Spleen (tissue), 7 donors: ENCODE data around the gene MAP7D3.

Experiments
- POLR2A ChIP-seq, 3 donors: fragments of 450-650 bp; IDR thresholded peaks; one replicate each; pipeline ENCODE4 v1.5.1; 2017; ENCODE audit warnings: antibody characterized with exemption in 3 of 3, mild to moderate bottlenecking in 1 of 3
- TF ChIP-seq, protein P1 (sequence below), 11 experiments: fragments of 200-600 bp in 7 of 11; fragments of 450-650 bp in 4 of 11; sonication (generic) in 4 of 11; IDR thresholded peaks in 8 of 11; conservative IDR thresholded peaks in 3 of 11; 1 replicate in 7 of 11; 2 replicates in 4 of 11; pipeline versions ENCODE4 v1.4.0 to v1.8.0; 2016 to 2021; ENCODE audit warnings: antibody characterized with exemption in 11 of 11, inconsistent platforms in 4 of 11, mild to moderate bottlenecking in 1 of 11
- donor health status: DM: no; HTN: no; CAD: no; lungs with moderate emphysema.
- donor health status: DM: no; HTN: no; CAD: no.
- donor health status: DM: no; HTN: no; CAD: no.

DNA sequence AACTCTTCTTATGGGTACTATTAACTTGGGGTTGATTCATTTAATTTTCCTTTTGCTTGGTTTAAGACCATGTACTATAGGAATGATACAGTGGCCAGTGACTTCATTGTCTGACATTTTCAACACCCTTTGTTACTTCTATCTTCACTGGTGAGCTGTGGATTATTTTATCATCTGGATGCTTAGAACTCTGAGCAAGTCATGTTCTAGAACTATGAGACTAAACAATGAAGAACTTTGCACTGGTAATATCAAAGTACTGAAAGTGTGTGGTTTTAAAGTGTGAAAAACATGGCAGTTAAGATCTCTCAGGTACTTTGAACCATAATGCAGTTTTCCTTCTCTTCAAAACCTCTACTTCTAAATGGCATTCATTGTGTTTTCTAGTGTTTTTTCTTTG lies 47.8 kb downstream of the MAP7D3 start:
- TF ChIP-seq, protein P1, sequence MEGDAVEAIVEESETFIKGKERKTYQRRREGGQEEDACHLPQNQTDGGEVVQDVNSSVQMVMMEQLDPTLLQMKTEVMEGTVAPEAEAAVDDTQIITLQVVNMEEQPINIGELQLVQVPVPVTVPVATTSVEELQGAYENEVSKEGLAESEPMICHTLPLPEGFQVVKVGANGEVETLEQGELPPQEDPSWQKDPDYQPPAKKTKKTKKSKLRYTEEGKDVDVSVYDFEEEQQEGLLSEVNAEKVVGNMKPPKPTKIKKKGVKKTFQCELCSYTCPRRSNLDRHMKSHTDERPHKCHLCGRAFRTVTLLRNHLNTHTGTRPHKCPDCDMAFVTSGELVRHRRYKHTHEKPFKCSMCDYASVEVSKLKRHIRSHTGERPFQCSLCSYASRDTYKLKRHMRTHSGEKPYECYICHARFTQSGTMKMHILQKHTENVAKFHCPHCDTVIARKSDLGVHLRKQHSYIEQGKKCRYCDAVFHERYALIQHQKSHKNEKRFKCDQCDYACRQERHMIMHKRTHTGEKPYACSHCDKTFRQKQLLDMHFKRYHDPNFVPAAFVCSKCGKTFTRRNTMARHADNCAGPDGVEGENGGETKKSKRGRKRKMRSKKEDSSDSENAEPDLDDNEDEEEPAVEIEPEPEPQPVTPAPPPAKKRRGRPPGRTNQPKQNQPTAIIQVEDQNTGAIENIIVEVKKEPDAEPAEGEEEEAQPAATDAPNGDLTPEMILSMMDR (IDR thresholded peaks at IDR 0.05 in 8 of 11, conservative IDR thresholded peaks at IDR 0.05 in 3 of 11) = no peak
- TF ChIP-seq POLR2A (IDR thresholded peaks at IDR 0.05) = no peak
